GM19395 (cell line): ENCODE data around the gene CFTR.
"Not testable (repeated sequence)": the region's sequence is repeated elsewhere in the genome, so short reads cannot be mapped to it uniquely, and the experiment has no call there.

Experiments used
- ATAC-seq: cut with Tn5 transposase; IDR thresholded peaks from one replicate; pipeline ENCODE4 v1.9.1; 2021; ENCODE audit warnings: mild to moderate bottlenecking, moderate library complexity; ENCODE audit not compliant: unreplicated experiment

The CFTR gene

DNA sequence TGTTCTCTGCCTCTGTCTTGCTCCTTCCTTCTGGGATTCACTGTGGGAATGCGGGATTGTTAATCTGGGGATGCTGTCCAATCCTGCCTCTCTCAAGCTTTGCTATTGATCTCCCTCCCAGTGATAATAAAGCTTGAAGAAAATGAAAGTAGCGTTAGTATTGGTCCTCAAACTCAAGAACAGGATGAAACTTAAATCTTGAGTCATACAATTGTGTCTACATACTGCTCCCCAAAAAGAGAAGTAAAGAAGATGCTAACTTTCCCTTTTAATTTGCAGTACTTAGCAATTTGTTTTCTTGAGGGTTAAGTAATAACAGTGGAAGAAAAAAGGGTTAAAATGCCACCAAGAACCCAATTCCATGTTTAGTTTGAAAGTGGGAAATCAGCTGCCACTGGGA, 13.6 kb downstream of the CFTR start:
- ATAC-seq = no peak

DNA sequence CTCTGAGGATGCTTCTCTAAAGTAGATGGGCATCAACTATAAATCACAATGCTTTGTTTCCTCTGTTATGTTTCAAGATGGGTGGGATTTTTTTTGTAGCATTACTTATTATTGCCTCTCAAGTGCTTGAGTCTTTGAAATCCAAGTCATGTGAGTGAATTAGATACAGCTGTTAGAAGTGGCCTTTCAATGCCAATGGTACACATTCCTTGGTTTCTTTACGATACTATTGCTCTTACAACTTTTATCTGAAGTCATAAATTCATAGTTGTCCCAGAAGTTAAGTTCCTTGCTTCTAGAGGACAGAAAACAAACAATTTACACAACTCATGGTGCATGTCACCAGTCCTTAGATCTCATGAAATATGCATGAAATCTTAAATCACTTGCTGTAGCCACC, 15.5 kb downstream of the CFTR start:
- ATAC-seq = no peak

DNA sequence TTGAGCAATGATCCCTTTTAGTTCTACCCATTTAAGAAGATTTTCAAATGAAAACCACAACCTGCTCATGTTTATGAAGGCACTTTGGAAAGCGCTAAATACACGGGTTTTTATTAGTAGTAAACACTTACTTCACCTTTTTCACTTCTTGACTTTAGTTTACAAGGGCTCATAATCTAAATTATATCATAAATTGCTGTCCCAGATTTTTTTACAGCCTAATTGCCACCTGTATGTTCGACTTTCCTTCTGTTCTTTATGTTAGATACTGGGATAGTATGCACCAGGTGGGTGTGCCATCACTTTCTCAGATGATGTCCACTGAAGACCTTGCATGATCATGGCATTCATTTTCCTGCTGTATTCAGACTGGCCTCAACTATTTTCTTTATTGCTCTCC, 22.5 kb downstream of the CFTR start:
- ATAC-seq = no peak

- no peak for ATAC-seq
These were observed 25.4 kb downstream of the CFTR start for GRCh38 chr7:117505238-117505637.

- no peak for ATAC-seq
These were observed 28.9 kb downstream of the CFTR start for GRCh38 chr7:117508676-117509075.

GRCh38 chr7:117517194-117517593, 37.4 kb downstream of the CFTR start:
- not testable (repeated sequence) for ATAC-seq

DNA sequence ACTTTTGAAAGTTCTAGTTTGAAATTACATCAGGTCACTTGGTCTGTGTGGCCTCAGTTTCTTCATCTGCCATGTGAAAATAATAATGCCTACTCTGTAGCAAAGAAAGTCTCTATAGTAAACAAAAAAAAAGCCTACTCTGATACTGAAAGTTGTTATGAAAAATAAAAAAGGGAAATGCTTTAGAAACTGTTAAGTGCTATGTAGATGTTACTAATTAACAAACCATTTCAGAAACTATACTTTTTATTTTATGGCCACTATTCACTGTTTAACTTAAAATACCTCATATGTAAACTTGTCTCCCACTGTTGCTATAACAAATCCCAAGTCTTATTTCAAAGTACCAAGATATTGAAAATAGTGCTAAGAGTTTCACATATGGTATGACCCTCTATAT, 50.6 kb downstream of the CFTR start:
- ATAC-seq = no peak

DNA sequence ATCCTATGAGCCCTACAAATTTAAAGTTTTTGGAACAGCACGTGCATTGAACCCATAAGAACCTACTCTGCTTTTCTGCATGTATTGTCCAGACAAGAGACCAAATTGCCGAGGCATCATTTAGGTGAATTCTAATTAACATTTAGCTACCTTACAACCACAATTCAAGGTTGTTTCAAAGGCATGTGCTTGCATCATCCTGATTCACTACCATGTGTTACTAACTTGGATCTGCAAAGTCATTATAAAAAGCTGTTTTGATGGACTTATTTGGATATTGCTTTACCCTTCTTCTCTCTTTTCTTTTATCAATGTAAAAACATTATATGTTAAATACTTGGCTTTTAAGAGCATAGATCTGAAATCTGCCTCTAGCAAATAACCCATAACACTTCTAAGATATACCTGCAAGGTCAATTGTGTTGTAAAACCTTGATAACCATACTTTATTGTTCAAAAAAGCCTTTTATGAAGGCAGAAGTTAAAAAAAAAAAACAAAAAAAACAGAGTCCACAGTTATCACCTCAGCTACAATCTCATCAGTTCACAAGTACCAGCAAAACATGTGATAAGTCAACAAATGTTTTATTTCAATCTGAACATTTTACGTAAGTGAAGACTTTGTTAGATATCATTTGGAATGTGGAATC, 51.9 kb downstream of the CFTR start:
- ATAC-seq = no peak

GRCh38 chr7:117538053-117538452, 58.2 kb downstream of the CFTR start:
- no peak for ATAC-seq

DNA sequence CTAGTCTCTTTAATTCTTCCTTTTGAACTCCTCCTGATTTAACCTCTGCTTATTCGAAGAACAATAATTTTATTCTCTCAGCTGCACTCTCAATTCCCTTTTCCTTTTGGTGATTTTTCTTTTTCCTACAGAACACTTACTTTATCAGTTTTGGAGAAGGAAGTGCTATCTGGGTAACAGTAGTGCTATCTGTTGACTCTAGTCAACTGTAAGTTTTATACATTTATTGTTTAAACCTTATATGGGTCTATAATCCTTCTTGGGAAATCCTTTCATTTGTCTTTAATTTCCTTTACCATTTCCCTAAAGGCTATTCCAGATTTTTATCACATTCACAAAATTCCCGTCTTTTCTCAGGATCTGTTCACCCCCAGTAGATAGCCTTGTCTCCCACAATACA, 64.2 kb downstream of the CFTR start:
- no peak for ATAC-seq

DNA sequence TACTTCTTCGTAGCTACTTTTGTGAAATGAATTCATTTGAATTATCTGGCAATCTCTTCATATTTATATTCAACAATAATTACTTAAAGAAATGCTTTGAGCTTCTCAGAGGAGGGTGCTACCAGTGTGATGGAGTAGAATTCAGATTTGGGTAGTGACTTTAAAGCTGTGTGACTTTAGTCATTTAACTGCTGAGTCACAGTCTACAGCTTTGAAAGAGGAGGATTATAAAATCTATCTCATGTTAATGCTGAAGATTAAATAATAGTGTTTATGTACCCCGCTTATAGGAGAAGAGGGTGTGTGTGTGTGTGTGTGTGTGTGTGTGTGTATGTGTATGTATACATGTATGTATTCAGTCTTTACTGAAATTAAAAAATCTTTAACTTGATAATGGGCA, 68.2 kb downstream of the CFTR start:
- ATAC-seq = no peak

DNA sequence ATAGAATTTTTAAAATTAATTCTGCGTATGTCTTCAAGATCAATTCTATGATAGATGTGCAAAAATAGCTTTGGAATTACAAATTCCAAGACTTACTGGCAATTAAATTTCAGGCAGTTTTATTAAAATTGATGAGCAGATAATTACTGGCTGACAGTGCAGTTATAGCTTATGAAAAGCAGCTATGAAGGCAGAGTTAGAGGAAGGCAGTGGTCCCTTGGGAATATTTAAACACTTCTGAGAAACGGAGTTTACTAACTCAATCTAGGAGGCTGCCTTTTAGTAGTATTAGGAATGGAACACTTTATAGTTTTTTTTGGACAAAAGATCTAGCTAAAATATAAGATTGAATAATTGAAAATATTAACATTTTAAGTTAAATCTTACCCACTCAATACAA, 70.8 kb downstream of the CFTR start:
- ATAC-seq = no peak

DNA sequence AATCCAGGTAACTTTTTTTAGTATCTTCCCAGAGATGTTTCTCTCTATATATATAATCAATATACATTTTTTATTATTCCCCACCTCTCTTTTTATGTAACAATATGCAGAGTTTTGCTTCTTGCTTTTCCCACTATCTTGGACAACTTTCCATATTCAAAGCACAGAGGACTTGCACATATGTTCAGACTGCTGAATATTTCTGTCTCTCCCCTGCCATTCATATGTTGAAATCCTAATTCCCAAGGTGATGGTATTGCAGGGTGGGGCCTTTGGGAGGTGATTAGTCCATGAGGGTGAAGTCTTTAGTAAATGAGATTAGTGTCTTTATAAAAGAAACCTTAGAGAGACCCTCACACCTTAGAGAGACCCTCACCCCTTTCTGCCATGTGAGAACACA, 72.8 kb downstream of the CFTR start:
- no peak for ATAC-seq

DNA sequence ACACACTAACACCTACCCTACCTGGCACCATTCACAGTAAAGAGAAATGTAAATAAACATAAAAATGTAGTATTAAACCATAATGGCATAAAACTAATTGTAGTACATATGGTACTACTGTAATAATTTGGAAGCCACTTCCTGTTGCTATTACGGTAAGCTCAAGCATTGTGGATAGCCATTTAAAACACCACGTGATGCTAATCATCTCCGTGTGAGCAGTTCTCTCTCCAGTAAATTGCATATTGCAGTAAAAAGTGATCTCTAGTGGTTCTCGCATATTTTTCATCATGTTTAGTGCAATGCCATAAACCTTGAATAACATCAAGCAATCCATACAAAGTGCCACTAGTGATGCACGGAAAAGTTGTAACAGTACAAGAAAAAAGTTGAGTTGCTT, 75.4 kb downstream of the CFTR start:
- no peak for ATAC-seq

- ATAC-seq = no peak
These were observed 79.6 kb downstream of the CFTR start for GRCh38 chr7:117559391-117559790.

- ATAC-seq = no peak
These were observed 80.2 kb downstream of the CFTR start for GRCh38 chr7:117560030-117560429.

DNA sequence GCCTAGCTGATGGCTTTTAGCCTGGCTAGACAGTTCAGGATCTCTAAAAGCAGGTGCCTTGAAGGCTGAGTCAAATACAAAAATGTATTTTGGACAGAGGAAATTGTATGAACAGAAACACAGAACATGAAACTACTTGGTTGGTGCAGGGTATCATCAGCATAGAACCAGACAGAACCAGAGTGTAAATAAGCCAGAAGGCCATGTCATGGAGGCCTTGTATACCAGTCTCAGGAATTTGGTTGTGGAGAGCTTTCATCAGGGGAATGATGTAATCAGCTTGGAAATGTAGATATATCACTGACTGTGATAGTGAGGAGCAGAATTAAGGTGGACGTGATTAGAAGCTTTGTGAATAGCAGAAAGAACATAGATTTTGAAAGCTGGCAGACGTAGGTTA, 82.9 kb downstream of the CFTR start:
- no peak for ATAC-seq

DNA sequence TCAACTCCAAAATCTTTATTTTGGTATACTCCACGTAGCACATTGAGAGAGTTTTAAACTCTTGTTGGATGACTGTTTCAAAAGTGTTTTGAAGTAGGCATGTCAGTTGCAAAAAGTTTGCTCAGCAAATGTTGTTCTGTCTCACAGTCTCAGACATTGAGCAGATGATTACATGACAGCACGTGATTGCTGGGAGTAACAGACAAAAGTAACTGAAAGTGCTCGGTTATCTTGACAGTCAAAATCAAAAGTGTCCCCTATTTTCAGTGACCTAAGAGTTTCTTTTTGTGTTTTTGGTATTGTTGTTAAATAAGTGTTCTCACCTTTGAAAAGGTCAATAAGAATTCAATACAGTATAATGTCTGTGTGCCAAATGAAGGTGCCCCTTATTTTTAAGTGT, 84.3 kb downstream of the CFTR start:
- ATAC-seq = peak; percentile 51

DNA sequence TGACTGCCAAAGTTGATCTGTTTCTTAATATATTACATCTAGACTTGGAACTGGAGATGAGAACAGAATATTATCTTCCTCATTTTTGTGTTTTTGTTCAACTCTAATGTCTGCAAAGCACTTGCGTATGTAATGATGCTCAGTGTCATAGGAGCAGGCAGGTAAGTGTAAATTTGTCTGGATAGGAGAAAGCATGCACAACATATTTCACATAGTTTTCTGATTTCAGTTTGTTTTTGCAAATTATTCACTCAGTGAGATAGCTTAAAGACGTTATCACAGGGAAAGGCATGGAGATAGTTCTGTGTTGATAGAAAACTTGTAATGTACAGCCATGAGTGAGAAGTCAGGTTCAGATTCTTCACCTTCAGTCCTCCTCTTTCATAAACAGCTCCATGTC, 84.8 kb downstream of the CFTR start:
- no peak for ATAC-seq

- ATAC-seq = no peak
These were observed 85.4 kb downstream of the CFTR start for GRCh38 chr7:117565226-117565625.

DNA sequence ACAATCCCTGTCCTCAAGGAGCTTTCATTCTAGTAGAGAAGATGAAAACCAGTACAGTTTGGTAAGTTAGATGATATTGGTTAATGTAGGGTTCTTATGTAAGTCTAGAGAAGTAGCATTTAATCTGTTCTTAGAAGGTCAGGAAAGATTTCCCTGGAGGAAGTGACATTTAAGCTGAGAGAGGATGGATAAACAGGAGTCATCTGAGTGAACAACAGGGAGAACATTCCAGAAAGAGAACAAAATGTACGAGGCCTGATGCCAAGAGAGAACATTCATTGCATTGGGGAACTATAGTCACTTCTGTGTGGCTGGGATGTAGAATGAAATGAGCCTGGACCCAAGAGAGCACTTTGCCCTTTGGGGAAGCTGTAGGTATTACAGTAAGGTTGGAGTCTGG, 88.0 kb downstream of the CFTR start:
- no peak for ATAC-seq

- no peak for ATAC-seq
These were observed 93.2 kb downstream of the CFTR start for GRCh38 chr7:117572856-117573620.

DNA sequence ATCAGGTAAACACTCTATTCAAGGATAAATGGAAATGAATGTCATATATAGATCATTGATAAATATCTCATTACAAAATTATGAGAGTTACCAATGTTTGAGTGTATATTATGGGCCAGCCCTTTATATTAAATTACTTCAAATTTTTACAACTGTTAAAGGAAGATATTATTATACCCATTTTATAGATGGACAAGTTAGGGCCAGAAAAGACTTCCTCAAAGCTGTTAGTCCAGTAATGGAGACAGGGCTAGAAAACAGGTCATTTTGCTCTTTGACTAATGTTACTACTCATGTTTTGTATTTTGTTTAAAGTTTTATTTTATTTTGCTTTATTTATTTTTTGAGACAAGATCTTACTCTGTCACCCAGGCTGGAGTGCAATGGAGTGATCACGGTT, 101.6 kb downstream of the CFTR start:
- no peak for ATAC-seq
